ENCODE measurements around the gene MEF2A.

The MEF2A gene

DNA sequence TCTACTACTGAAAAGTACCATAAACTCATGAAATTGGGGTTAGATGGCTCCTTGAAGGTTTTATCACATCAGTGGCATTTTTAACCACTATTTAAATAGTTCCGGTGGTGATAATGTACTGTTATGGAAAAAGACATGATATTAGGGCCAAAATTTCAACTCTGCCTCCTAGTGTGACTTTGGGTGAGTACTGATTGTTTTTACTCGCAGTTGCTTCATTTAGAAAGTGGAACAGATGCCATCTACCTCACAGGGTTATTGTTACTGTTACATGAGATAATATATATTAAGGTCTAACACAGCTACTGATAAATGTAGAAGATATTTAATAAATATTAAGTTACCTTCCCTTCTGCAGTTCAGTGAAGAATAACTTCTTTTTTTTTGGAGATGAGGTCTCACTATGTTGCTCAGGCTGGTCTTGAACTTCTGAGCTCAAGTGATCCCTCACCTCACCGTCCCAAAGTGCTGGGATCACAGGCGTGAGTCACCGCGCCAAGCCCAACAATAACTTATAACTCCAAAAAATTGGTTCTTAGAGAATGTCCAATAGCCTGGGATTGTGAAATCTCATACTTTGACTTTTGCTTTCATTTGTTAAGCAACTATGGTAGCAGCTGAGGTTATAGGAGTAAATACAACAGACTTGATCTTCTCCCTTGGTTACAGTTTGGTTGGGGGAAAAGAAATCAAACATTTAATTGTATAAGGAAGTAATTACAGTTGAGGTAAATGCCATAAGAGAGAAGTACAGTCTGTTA is 48.3 kb downstream of the MEF2A start:
- DNase-seq (ENCODE audit: low read depth): no peak
- no peak for TF ChIP-seq CTCF (IDR thresholded peaks at IDR 0.05; ENCODE audit: control insufficient read depth, extremely low read depth, insufficient read depth)
- no peak overlapping the region for H3K4me3 ChIP-seq (ENCODE audit: low read depth, low read length)

- DNase-seq (ENCODE audit: low read depth): no peak
- H3K4me3 ChIP-seq (ENCODE audit: low read depth, low read length): no peak overlapping the region
- no peak for TF ChIP-seq CTCF (IDR thresholded peaks at IDR 0.05; ENCODE audit: control insufficient read depth, extremely low read depth, insufficient read depth)
These were observed 49.0 kb downstream of the MEF2A start for GRCh38 chr15:99614749-99615288.

- peak; percentile 21 for DNase-seq (ENCODE audit: low read depth)
- no peak for TF ChIP-seq CTCF (IDR thresholded peaks at IDR 0.05; ENCODE audit: control insufficient read depth, extremely low read depth, insufficient read depth)
- H3K4me3 ChIP-seq (ENCODE audit: low read depth, low read length): no peak overlapping the region
These were observed 49.7 kb downstream of the MEF2A start for GRCh38 chr15:99615460-99615859.

GRCh38 chr15:99616129-99616528 is 50.3 kb downstream of the MEF2A start:
- H3K4me3 ChIP-seq (ENCODE audit: low read depth, low read length): no peak overlapping the region
- no peak for DNase-seq (ENCODE audit: low read depth)
- TF ChIP-seq CTCF (IDR thresholded peaks at IDR 0.05; ENCODE audit: control insufficient read depth, extremely low read depth, insufficient read depth): no peak

DNA sequence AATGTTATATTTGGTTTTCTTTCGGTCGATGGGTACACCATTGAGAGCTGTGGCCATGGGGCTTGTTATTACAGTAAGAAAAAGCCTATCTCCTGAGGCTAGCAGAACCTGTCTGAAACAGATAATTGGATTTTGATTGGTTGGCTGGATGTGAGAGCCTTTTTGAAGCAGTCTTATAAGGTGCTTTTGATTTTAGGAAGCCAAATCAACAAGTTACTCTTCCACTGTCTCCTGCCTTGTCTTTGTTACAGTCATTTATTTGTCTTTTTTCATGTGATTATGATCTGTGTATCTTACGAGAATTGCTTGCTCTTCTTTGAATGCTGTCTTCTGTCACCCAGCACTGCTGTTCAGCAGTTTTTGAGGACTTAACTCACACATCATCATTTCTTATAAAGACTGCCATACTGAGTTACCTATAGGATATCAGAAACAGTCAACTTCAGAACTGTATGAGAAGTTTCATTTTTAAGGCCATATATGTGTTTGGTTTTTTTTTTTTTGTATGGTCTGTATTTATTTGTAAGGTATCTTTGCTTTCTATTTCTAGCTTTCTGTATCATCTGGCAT is 51.1 kb downstream of the MEF2A start:
- DNase-seq (ENCODE audit: low read depth): peak; percentile 17
- H3K4me3 ChIP-seq (ENCODE audit: low read depth, low read length): peak overlapping the region; percentile 15
- no peak for TF ChIP-seq CTCF (IDR thresholded peaks at IDR 0.05; ENCODE audit: control insufficient read depth, extremely low read depth, insufficient read depth)

DNA sequence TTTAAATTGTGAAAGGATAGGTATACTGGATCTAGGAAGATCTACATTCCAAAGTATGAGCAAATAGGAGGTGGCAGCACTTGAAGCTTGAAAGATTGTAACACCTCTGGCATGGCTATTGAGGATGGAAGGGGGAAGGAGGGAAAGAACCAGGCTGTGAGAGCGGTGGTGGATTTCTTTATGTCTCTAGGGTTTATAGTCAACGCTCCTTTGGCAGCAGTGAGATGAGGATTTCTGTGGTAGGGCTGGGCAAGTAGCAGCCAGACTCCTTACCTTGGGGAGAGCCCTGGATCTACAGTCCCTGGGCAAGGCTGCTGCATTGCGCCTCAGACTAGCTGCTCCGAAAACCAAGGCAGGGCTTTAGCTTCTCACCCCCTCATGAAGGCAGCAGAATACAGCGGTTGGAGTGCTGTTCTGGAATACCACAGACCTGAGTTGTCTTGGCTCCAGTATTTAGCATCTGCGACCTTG is 53.2 kb downstream of the MEF2A start:
- DNase-seq (ENCODE audit: low read depth): no peak
- no peak overlapping the region for H3K4me3 ChIP-seq (ENCODE audit: low read depth, low read length)
- TF ChIP-seq CTCF (IDR thresholded peaks at IDR 0.05; ENCODE audit: control insufficient read depth, extremely low read depth, insufficient read depth): no peak

Measured in LNCaP clone FGC (cell line).